ENCODE data around the gene SYTL1.

SYTL1 gene

GRCh38 chr1:27392096-27392777 lies 50.4 kb downstream of the SYTL1 start, which contains the start of gene GPR3:
GPR3 (plus strand) TSS chr1:27392622; CDS start chr1:27393799, 1,177 bp downstream.
- DNase-seq = peak; percentile 96

GRCh38 chr1:27392778-27393635 lies 51.2 kb downstream of the SYTL1 start:
- no peak for DNase-seq

DNA sequence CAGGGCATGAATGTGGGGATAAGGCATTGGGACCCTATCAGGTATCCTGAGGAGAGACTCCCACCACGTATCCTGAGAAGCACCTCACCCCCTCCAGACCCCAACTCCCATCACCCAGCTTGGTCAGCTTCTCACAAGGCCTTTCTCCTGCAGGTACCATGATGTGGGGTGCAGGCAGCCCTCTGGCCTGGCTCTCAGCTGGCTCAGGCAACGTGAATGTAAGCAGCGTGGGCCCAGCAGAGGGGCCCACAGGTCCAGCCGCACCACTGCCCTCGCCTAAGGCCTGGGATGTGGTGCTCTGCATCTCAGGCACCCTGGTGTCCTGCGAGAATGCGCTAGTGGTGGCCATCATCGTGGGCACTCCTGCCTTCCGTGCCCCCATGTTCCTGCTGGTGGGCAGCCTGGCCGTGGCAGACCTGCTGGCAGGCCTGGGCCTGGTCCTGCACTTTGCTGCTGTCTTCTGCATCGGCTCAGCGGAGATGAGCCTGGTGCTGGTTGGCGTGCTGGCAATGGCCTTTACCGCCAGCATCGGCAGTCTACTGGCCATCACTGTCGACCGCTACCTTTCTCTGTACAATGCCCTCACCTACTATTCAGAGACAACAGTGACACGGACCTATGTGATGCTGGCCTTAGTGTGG lies 51.9 kb downstream of the SYTL1 start:
- no peak for DNase-seq

DNA sequence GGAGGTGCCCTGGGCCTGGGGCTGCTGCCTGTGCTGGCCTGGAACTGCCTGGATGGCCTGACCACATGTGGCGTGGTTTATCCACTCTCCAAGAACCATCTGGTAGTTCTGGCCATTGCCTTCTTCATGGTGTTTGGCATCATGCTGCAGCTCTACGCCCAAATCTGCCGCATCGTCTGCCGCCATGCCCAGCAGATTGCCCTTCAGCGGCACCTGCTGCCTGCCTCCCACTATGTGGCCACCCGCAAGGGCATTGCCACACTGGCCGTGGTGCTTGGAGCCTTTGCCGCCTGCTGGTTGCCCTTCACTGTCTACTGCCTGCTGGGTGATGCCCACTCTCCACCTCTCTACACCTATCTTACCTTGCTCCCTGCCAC lies 52.4 kb downstream of the SYTL1 start:
- no peak for DNase-seq

GRCh38 chr1:27394925-27395324 lies 53.1 kb downstream of the SYTL1 start:
- DNase-seq = no peak

GRCh38 chr1:27395441-27396195 lies 53.8 kb downstream of the SYTL1 start:
- peak; percentile 83 for DNase-seq

DNA sequence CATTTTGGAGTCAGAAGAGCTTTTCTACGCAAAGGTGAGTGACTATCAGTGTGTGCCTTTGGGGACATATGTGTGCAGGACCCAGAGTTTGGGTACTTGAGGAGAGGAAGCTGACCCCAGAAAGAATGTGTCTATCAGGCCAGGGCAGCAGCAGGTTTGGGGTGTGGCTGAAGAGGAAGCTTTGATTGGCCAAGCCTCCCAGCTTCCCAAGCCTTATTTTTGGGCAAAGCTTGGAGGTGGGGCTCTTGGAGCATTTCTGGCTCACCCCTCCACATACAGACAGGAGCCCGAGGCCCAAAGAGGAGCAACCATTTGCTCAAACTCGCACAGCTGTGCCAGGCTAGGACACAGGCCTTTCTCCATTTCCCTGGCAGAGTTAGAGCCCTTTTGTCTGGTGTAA lies 55.3 kb downstream of the SYTL1 start:
- no peak for DNase-seq

DNA sequence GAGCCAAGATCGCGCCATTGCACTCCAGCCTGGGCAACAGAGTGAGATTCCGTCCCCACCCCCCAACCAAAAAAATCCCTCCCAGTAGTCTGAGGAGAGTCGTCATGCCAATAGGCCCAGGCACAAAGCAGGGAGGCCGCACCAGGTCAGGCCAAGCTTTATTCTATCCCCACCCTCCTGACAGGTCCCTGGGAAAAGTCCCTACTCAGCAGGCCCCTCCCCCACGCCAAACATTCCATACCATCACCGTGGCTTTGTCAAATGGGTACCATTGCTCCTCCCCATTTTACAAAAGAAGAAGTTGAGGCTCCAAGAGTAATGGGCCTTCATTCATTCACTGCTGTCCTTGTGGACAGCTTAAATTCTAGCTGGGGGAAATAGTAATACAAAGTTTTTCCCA lies 55.9 kb downstream of the SYTL1 start:
- DNase-seq = no peak

DNA sequence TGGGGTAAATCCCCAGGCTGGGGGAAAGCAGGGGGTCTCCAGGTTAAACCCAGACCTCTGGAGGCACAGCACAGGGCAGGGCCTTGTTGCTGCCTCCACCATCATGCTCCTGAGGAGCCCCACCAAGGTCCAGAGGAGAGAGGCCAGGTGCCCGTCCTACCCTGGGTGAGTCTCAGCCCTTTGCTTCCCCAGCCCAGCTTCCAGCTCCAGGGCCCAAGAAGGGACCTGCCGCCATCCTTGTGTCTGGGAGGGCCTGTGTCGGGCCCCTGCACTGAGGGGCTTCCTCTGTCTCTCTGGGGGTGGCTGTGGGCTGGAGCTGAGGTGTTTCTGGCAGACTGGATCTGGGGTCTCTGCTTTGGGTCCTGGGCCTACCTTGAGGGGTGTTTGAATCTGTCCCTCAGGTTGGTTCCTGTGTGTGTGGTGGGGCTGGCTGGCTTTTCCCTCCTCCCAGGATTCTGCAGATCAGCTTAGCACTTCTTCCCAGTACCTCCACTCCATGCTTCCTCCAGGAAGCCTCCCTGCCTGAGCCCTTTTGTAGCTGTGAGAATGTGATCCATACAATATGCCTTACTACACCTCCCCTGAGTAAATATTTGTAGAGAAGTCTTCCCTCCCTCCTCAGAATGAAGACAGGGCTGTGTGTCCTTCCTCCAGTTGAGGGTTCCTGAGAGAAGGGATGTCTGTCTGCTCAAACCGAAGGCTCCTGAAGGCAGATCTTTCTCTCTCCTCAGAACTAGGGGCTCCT lies 56.8 kb downstream of the SYTL1 start:
- no peak for DNase-seq

DNA sequence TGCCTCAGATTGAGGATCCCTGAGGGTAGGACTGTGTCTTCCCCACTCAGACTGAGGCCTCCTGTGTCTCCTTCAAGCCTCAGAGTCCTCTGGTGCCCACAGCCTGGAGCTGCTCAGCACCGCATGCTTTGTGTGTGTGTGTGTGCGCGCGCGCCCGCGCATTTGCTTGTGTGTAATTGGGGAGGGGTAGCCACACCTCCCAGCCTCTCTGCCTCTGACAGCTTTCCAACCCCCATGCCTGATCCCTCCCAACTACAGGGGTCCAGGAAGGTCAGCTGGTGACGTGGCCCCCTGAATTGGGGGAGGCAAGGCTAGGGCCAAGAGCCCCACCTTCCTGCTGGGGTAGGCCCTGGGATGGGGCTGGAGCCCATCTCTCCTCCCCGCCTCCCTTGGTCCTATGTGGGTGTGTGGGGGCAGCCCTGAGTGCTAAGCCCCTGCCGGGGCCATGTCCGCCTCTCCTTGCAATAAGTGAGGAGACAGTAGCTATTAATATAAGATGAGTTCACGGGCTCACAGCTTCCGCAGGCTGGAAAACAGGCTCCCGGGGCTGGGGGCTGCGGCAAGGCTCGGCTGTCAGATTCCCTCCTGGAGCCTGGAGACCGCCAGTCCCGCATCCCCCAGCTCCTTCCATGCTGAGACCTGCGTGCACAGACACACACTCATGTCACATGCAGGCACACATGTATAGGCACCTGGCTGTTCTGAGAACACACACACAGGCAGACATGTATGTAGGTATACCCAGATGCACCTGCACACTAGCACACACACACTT lies 57.6 kb downstream of the SYTL1 start:
- DNase-seq = no peak

DNA sequence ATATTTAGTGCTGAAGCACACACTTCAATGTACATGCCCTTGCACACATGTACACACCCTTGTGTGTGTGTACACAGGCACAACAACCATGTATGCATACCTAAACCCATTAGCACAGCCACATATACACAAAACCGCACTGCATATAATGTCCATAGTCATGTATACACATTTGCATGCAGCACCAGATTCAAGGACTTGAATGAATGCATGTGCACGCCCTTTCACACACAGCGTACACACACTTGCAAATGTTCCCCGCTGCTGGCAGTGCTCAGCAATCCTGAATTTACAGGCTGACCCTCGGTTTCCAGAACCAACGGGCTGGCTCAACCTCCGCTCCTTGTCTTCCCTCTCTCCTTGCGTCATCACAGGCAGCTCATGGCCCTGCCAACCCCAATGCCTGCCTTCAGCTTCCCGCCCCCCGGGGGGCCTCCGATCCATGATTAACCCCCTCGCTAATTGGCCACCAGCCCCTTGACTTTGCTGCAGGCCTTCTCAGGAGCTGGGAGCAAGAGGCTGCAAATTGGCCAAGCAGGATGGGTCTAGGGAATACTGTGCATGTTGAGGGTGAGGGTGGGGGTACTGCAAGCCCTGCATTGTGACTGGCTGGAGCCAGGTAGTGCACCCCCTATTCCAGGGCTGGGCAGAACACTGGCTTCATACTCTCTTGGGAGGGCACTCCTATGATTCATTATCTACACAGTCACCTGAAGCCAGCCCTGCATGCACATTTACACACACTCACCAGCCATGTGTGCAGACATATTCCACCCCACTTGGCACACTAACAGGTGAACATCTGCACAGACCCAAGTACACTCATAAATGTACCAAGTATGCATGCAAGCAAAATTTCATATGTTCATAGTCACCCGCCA lies 58.5 kb downstream of the SYTL1 start:
- no peak for DNase-seq

- no peak for DNase-seq
Observed at GRCh38 chr1:27400963-27401341, 59.1 kb downstream of the SYTL1 start.

GRCh38 chr1:27402349-27402754 lies 60.5 kb downstream of the SYTL1 start:
- peak; percentile 56 for DNase-seq

- peak; percentile 44 for DNase-seq
Observed at GRCh38 chr1:27403065-27403726, 61.4 kb downstream of the SYTL1 start.

Data from CD4-positive, alpha-beta T cell treated with Interleukin-17A for 4 hours (primary cell).